HG03460 (cell line): ENCODE data around the gene MGAT4B.
"Not testable (repeated sequence)": the region's sequence is repeated elsewhere in the genome, so short reads cannot be mapped to it uniquely, and the experiment has no call there.

Experiments used
- ATAC-seq: cut with Tn5 transposase; IDR thresholded peaks from one replicate; pipeline ENCODE4 v1.9.1; 2021; ENCODE audit not compliant: unreplicated experiment

Gene MGAT4B

GRCh38 chr5:179795863-179796833, 10.5 kb downstream of the MGAT4B start:
- peak; percentile 58 for ATAC-seq

- ATAC-seq, result no peak
These were observed 11.4 kb downstream of the MGAT4B start for GRCh38 chr5:179795049-179795862.

GRCh38 chr5:179794575-179794974, 12.1 kb downstream of the MGAT4B start:
- ATAC-seq, result no peak

- no peak for ATAC-seq
These were observed 12.5 kb downstream of the MGAT4B start for GRCh38 chr5:179794171-179794570.

- peak; percentile 36 for ATAC-seq
These were observed 13.1 kb downstream of the MGAT4B start, which contains the start of gene LTC4S for GRCh38 chr5:179793468-179794139. TSS of gene LTC4S (plus strand) at chr5:179793986. CDS start at chr5:179794081, 95 bp downstream.

- no peak for ATAC-seq
These were observed 13.8 kb downstream of the MGAT4B start for GRCh38 chr5:179792612-179793467.

GRCh38 chr5:179791881-179792611, 14.6 kb downstream of the MGAT4B start:
- no peak for ATAC-seq

- ATAC-seq, result not testable (repeated sequence)
These were observed 17.4 kb downstream of the MGAT4B start for GRCh38 chr5:179789278-179789677.

- no peak for ATAC-seq
These were observed 18.3 kb downstream of the MGAT4B start for GRCh38 chr5:179788193-179788854.

- ATAC-seq, result no peak
These were observed 19.8 kb downstream of the MGAT4B start for GRCh38 chr5:179786861-179787260.

GRCh38 chr5:179783128-179783527, 23.5 kb downstream of the MGAT4B start:
- ATAC-seq, result no peak

GRCh38 chr5:179781846-179782245, 24.8 kb downstream of the MGAT4B start:
- no peak for ATAC-seq

GRCh38 chr5:179780362-179780761, 26.3 kb downstream of the MGAT4B start:
- no peak for ATAC-seq

GRCh38 chr5:179779826-179780225, 26.8 kb downstream of the MGAT4B start:
- no peak for ATAC-seq

GRCh38 chr5:179778591-179778990, 28.1 kb downstream of the MGAT4B start:
- no peak for ATAC-seq

GRCh38 chr5:179777909-179778308, 28.8 kb downstream of the MGAT4B start:
- no peak for ATAC-seq

- ATAC-seq, result no peak
These were observed 29.2 kb downstream of the MGAT4B start for GRCh38 chr5:179777456-179777855.

GRCh38 chr5:179776411-179776938, 30.2 kb downstream of the MGAT4B start:
- no peak for ATAC-seq

- ATAC-seq, result no peak
These were observed 32.2 kb downstream of the MGAT4B start for GRCh38 chr5:179774442-179774841.
